Stimulated activated CD4-positive, alpha-beta T cell treated with anti-CD3 and anti-CD28 coated beads, Interleukin-12 subunit alpha, Interleukin-12 subunit beta, amount 100 ng/mL, for 24 hours (primary cell): ENCODE data around the gene ST3GAL6.

Experiments
- DNase-seq, 2 experiments: peaks; one replicate each; pipeline ENCODE4 v3.0.0-alpha.2; 2020; ENCODE audit warnings: low read depth in 2 of 2

ST3GAL6 gene

GRCh38 chr3:98776140-98776493 lies 13.0 kb downstream of the ST3GAL6 start:
- DNase-seq = no peak

DNA sequence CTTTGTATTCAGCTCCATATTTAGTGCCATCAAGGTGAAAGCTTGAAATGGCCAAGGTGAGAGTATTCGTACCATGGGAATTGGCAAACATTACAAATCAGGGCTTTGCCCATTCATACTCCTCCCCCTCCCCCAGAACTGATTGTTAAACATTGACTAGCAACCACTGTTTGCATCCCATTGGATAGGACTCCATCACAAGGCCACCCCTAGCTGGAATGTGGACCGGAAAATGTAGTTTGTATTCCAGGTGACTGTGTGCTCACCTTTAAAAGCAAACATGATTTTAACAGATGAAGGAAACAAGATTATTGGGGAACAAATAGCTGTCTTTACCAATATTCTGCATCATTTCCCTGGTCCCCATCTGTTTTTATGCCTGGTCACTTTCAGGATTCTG lies 14.1 kb downstream of the ST3GAL6 start:
- no peak for DNase-seq

- DNase-seq = no peak
These were observed 14.7 kb downstream of the ST3GAL6 start for GRCh38 chr3:98777801-98778220.

GRCh38 chr3:98778383-98778782 lies 15.2 kb downstream of the ST3GAL6 start:
- DNase-seq = no peak

DNA sequence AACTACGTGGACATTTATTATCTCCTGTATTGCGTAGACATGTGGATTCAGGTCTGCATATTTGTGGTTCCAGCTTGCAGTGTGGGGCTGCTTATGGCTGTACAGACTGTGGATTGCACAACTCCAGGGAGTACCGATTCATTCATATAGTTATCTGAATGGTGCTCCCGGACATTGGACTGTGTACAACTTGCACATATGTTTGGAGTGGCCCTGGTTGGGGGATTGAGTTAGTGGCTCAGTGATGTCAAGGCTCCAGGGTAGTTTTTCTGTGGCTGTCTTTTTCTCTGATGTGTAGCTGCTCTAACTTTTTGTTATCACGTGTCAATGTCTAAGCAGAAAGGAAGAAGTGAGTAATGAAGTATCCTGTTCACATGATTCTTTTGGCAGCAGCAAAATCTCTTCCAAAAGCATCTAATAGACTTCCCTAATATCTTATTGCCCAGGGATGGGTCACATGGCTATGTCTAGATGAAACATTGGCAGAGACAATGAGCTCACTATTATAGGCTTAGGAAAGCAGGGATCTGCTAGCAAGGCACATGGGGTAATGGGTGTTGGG lies 15.8 kb downstream of the ST3GAL6 start:
- no peak for DNase-seq

- DNase-seq = no peak
These were observed 16.6 kb downstream of the ST3GAL6 start for GRCh38 chr3:98779541-98780335.

- DNase-seq = no peak
These were observed 17.2 kb downstream of the ST3GAL6 start for GRCh38 chr3:98780343-98780742.

DNA sequence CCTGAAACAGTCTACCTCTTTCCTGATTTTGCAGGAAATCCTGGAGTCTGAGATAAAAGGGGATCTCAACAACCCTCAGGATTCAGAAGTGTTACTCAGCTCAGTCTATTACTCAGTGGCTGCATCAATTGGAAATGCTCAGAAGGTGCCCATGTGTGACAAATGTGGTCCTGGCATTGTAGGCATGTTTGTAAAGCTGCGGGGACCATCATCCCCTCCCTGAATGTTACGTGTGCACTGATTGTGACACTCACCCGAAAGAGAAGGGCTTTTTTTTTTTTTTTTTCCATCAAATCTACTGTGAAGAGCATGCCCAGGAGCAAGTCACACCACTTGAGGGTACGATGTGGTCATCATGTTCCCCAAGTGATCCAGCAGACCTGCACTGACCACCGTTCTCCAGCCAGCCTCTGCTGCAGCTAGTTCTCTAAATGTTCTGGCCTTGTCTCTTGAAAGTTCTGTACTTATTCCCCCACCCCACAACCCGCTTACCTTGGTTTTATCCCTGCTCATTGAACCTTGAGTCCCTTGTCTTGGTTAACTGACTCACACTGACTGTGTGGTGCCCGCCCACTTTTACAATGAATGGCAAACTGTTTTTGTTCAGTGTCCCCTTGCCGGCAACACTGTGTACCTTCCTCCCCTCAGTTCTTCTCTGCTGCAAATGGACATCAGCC lies 19.8 kb downstream of the ST3GAL6 start:
- no peak for DNase-seq

DNA sequence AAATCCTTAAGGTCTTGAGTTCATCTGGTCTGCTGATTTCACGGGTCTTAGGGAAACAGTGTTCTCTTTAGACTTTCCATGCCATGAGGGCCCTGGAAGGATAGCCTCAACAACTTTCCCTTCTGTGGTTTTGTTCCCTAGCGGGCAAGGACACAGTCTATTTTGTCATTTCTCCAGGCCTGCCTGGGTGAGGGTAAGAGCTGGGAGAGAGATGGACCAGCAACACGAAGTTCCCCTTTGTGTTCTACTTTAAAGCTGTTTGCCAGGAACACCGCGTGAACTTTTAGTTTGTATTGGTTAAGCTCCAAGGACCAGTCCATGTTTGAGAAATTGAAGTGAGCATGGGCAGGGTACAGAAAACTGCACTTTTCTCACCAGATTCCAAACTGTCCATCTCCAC lies 20.9 kb downstream of the ST3GAL6 start:
- no peak for DNase-seq

DNA sequence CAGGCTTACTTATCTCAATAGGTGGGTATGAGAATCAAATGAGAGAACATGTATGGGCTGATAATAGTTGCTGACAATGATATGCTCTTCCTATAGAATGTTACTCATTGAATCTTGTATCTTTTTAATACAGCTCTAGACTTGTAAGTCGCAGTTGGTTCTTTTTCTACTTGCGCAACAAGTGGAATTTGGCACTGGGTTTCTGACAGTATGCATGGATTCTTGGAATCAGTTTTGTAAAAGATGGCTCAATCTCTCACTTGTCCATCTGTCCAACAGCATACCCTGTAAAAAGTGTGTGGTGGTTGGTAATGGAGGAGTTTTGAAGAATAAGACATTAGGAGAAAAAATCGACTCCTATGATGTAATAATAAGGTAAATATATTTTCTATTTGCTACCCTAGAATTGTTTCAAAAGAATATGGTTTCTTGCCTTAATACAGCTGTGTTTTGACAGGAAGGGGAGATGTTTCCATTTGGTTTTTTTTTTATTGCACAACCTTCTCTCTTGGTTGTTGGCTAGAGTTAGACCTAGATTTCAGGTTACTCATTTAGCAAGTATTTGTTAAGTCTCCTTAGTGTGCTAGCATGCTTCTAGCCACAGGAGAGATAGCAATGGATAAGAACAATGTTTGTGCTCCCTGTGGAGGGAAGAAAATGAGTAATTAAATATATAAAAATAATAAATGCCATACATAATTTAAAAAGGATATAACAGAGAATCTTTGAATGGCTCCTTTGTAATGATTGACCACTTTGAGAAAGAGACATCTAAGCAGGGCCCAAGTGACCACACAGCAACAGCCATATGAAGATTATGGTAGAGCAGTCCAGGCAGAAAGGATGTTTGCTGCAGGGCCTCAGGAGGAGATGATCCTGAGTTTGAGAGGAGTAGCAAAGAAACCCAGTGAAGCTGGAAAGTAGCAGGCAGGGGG lies 21.8 kb downstream of the ST3GAL6 start:
- DNase-seq = no peak

DNA sequence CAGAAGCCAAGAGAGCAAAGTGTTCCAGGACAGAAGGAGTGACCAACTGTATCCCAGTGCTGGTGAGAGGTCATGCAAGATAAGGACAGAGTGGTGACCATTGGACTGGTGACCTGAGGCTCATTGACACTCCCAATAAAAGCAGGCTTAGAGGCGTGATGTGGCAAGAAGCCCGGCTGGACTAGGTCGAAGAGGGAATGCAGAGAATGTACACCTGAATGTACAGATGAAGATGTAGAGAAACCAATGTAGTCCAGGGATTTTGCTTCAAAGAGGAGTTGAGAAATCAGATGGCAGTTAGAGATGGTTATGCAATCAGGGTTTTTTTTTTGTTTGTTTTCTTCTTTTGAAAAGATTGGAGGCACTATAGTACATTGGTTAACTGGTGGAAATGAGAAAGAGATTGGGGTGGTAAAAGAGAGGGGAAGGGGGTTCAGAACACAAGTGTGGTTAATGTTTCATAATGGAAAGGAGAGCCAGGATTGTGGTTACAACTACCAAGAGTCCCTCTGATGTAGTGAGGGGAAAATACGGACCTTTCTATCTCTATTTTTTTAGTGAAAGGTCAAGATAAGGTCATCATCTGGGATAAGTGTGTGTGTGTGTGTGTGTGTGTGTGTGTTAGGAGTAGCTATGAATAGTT lies 23.3 kb downstream of the ST3GAL6 start:
- no peak for DNase-seq

- no peak for DNase-seq
These were observed 24.0 kb downstream of the ST3GAL6 start for GRCh38 chr3:98787181-98787580.

DNA sequence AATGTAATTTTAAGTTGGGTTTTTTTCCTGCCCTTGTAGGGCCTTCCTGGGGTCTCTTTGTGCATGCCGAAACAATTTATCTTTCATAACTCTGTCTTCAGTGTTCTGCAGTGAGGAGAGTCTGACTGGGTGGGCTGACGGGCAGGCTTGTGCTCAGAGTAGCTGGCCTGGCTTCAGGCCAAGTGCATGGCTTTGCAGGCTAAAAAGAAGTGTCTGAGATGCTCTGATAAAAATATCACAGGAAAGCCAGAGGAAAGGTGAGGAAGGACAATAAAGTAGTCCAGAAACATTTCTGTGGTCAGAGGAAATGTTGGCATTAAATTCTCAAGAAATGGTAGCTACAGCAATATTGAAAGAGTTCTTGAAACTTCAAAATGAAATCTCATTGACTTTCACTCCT lies 25.5 kb downstream of the ST3GAL6 start:
- DNase-seq = no peak

- no peak for DNase-seq
These were observed 28.5 kb downstream of the ST3GAL6 start for GRCh38 chr3:98791341-98792325.

- DNase-seq = no peak
These were observed 30.8 kb downstream of the ST3GAL6 start for GRCh38 chr3:98793971-98794370.

DNA sequence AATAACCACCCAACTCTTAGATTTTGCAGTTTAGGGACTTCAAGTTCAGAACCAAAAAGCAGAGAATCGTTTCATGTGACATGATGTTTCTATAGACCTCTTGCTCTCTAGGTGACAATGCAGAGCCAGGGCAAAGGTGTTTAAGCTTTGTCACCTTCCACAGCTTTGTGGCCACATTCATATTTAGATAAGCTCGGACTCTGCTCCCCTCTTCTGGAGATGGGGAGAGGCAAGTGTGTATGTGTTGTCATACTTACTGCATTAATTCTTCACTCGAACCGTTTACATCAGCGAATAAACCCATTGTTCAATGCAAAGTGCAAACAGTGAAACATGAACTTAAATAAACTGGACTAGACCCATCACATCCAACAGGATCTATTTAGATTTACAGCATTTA lies 33.2 kb downstream of the ST3GAL6 start:
- DNase-seq = no peak

- DNase-seq = no peak
These were observed 34.8 kb downstream of the ST3GAL6 start for GRCh38 chr3:98797905-98798304.

DNA sequence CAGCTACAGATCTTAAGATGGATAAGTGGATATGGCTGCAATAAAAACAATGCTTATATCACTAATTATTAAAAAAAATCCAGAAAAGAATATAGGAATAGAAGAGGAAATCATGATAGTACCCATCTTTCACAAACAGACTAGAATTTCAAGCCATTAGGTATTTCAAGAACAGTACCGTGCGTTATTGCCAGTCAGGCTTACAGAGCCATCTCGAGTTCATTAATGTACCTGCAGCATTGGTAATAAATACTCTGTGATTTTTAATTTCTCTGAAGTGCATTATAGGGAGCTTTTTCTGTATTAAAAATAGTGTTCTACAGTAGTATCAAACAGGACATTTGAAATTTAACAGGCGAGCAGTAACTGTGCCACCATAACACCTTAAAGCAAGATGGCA lies 35.7 kb downstream of the ST3GAL6 start:
- DNase-seq = no peak

- DNase-seq = no peak
These were observed 36.3 kb downstream of the ST3GAL6 start for GRCh38 chr3:98799479-98799878.

DNA sequence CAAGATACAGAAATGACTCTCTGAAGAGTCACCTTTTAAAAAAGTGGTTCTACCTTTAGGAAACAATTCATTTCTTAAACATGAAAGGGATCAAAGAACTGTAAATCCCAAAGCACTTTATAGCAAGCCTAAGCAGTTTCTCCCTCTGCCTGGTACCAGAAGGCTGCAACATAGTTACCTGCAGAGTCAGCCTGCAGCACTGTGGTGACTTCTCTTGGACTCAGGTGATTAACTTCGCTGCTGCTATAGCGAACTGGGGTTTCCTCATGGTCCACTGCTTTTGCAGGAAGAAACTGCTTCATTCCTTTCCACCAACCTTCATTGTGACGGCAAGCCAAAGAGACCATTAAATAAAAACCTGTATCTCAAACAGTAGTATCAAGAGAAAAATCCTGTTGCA lies 37.3 kb downstream of the ST3GAL6 start:
- no peak for DNase-seq
